ENCODE results near the gene SLC9A9. TPM values are rescaled to one million over a fixed set of nuclear protein-coding genes. Genes with fewer than 3 reads are reported as not detected.

The SLC9A9 gene
- total RNA-seq, 2 donors from 2014 or later: 4.3 to 5.2 TPM

DNA sequence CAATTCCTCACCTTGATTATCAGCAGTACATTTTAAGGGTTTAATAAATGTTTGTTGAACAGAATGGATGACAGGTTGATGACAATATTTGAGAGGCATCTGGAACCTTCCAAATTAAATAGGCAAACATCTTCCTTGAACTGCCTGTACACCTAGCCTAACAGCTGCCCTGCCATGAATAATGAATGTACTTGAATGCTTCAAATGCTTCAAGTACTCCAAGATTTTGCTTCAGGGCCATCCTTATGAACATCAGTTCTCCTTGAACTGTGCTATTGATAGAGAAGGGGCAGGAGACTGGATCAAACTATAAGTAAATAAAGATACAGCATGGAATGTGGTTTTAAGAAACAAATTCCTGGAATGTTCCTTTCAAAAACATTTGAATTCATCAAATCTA, 591.9 kb downstream of the SLC9A9 start:
- Mint-ChIP-seq H3K27me3 (ENCODE audit: low read depth) (no peaks in the 10 kb centered on the region), H3K9me3 (no peaks in the 10 kb centered on the region), H3K4me3 (no peak overlapping the region), H3K36me3 (ENCODE audit: insufficient read depth in 2 of 2) (no peaks in the 10 kb centered on the region), H3K4me1 (ENCODE audit: low read depth) (no peaks in the 10 kb centered on the region), H3K27ac (no peak overlapping the region)
- DNase-seq: no peak
- ATAC-seq (replicated peaks in 1 of 2): no peak

GRCh38 chr3:143255739-143256138, 592.5 kb downstream of the SLC9A9 start:
- Mint-ChIP-seq H3K9me3 (no peaks in the 10 kb centered on the region), H3K4me3 (no peak overlapping the region), H3K36me3 (ENCODE audit: insufficient read depth in 2 of 2) (no peaks in the 10 kb centered on the region), H3K4me1 (ENCODE audit: low read depth) (no peaks in the 10 kb centered on the region), H3K27ac (no peak overlapping the region), H3K27me3 (ENCODE audit: low read depth) (no peaks in the 10 kb centered on the region)
- ATAC-seq (replicated peaks in 1 of 2) (no peak), DNase-seq (no peak)

- DNase-seq (no peak), ATAC-seq (replicated peaks in 1 of 2) (no peak)
- no peaks in the 10 kb centered on the region for H3K36me3 Mint-ChIP-seq (ENCODE audit: insufficient read depth in 2 of 2)
- H3K4me1 Mint-ChIP-seq (ENCODE audit: low read depth): no peaks in the 10 kb centered on the region
- no peak overlapping the region for H3K4me3 Mint-ChIP-seq
- H3K9me3 Mint-ChIP-seq: peaks cover 2% of the 10 kb centered on the region in 2 donors
- H3K27me3 Mint-ChIP-seq (ENCODE audit: low read depth): no peaks in the 10 kb centered on the region
- H3K27ac Mint-ChIP-seq: no peak overlapping the region
Observed at GRCh38 chr3:143252931-143253330, 595.3 kb downstream of the SLC9A9 start.

GRCh38 chr3:143249014-143249413, 599.3 kb downstream of the SLC9A9 start:
- Mint-ChIP-seq H3K9me3 (peaks cover 2% of the 10 kb centered on the region in 2 donors), H3K4me3 (no peak overlapping the region), H3K36me3 (ENCODE audit: insufficient read depth in 2 of 2) (no peaks in the 10 kb centered on the region), H3K27ac (no peak overlapping the region), H3K4me1 (ENCODE audit: low read depth) (no peaks in the 10 kb centered on the region), H3K27me3 (ENCODE audit: low read depth) (no peaks in the 10 kb centered on the region)
- DNase-seq: no peak
- ATAC-seq (replicated peaks in 1 of 2): no peak

DNA sequence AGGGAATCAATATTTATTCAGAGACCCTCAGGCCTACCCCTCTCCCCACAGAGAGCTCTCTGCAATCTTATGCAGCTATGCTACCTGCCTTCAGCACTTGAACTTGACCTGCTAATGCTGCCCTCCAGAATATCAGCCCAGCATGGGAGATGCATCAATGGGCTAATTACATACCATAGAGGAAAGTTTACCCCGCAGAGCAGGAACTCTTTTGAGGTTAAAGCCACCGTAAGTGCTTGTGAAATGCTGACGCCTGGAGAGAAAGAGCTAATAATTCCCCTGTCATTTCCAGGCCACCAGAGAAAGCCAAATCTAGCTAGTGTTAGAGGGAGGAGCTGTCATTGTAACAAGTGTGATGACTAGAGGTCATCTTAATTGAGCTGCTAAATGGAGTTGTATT, 601.2 kb downstream of the SLC9A9 start:
- H3K27me3 Mint-ChIP-seq (ENCODE audit: low read depth): no peaks in the 10 kb centered on the region
- H3K36me3 Mint-ChIP-seq (ENCODE audit: insufficient read depth in 2 of 2): no peaks in the 10 kb centered on the region
- no peak overlapping the region for H3K27ac Mint-ChIP-seq
- H3K9me3 Mint-ChIP-seq: peaks cover 2% of the 10 kb centered on the region in 2 donors
- no peaks in the 10 kb centered on the region for H3K4me1 Mint-ChIP-seq (ENCODE audit: low read depth)
- no peak for DNase-seq
- ATAC-seq (replicated peaks in 1 of 2): no peak
- no peak overlapping the region for H3K4me3 Mint-ChIP-seq

DNA sequence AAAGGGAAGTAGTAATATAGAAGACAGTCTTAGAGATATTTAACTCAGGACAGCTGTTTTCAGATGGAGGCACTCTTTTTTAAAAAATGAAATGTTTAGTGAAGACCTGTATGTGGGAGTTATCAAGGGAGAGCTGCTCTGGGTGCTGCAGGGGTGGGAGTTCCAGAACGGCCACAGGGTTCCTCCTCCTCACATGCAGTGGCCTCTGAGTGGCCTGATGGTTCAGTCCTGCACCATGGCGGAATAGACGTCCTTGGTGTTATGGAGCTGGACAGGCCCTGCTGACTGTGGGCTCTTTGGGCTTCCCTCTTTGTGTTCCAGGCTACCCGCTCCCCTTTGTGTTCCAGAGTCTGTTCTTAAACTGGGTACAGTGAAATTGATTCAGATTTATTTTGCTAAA, 602.6 kb downstream of the SLC9A9 start:
- Mint-ChIP-seq H3K27me3 (ENCODE audit: low read depth) (no peaks in the 10 kb centered on the region), H3K27ac (no peak overlapping the region), H3K4me1 (ENCODE audit: low read depth) (no peaks in the 10 kb centered on the region), H3K36me3 (ENCODE audit: insufficient read depth in 2 of 2) (no peaks in the 10 kb centered on the region), H3K9me3 (peaks cover 2% of the 10 kb centered on the region in 2 donors), H3K4me3 (no peak overlapping the region)
- DNase-seq (no peak), ATAC-seq (replicated peaks in 1 of 2) (no peak)

DNA sequence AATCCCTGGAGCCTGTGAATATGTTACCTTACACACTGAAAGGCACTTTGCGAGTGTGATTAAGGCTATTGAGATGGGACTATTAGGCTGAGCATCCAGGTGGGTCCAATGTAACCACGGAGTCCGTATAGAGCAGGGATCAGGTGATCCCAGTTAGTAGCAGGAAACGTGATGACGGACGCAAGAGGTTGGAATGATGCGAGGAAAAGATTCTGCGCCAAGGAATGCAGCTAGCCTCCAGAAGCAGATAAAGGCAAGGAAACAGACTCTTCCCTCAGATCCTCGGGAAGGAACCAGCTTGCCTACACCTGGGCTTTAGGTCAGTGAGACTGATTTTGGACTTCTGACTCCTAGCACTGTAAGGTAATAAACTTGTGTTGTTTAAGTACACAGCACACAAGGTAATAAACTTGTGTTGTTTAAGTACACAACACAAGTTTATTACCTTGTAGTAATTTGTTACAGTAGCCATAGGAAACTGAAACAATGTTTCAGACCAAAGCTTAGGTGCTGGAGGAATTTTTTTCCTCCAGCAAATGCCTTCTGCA, 603.7 kb downstream of the SLC9A9 start:
- no peaks in the 10 kb centered on the region for H3K4me1 Mint-ChIP-seq (ENCODE audit: low read depth)
- H3K27ac Mint-ChIP-seq: no peak overlapping the region
- ATAC-seq (replicated peaks in 1 of 2) (no peak), DNase-seq (no peak)
- no peak overlapping the region for H3K4me3 Mint-ChIP-seq
- H3K9me3 Mint-ChIP-seq: no peaks in the 10 kb centered on the region
- no peaks in the 10 kb centered on the region for H3K27me3 Mint-ChIP-seq (ENCODE audit: low read depth)
- no peaks in the 10 kb centered on the region for H3K36me3 Mint-ChIP-seq (ENCODE audit: insufficient read depth in 2 of 2)

- no peaks in the 10 kb centered on the region for H3K4me1 Mint-ChIP-seq (ENCODE audit: low read depth)
- no peaks in the 10 kb centered on the region for H3K36me3 Mint-ChIP-seq (ENCODE audit: insufficient read depth in 2 of 2)
- no peak overlapping the region for H3K27ac Mint-ChIP-seq
- peaks cover 0 to 3% of the 10 kb centered on the region in 2 donors for H3K9me3 Mint-ChIP-seq
- H3K27me3 Mint-ChIP-seq (ENCODE audit: low read depth): no peaks in the 10 kb centered on the region
- no peak for ATAC-seq (replicated peaks in 1 of 2)
- no peak overlapping the region for H3K4me3 Mint-ChIP-seq
- DNase-seq: no peak
Observed at GRCh38 chr3:143243686-143244085, 604.6 kb downstream of the SLC9A9 start.

- no peak overlapping the region for H3K4me3 Mint-ChIP-seq
- H3K27ac Mint-ChIP-seq: no peak overlapping the region
- DNase-seq (no peak), ATAC-seq (replicated peaks in 1 of 2) (no peak)
- H3K27me3 Mint-ChIP-seq (ENCODE audit: low read depth): no peaks in the 10 kb centered on the region
- H3K4me1 Mint-ChIP-seq (ENCODE audit: low read depth): no peaks in the 10 kb centered on the region
- H3K9me3 Mint-ChIP-seq: peaks cover 0 to 4% of the 10 kb centered on the region in 2 donors
- H3K36me3 Mint-ChIP-seq (ENCODE audit: insufficient read depth in 2 of 2): no peaks in the 10 kb centered on the region
Observed at GRCh38 chr3:143242691-143243090, 605.6 kb downstream of the SLC9A9 start.

DNA sequence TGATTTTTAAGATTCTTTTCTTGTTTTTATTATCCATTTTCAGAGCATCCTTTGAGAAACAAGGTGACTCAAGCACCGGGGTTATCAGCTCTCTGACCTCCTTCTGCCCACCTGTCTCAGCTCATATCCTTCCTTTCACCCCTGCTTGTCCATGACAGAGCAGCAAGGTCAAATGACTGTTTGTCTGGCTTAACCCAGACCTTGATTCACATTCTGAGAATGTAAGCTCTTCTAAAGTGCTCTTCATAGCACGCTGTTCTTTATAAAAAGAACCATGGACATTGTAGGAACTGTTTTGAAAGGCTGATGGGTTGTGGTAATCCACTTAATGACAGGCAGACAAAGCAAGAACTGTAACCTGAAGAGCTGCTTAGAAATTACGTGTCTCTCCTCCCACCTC, 606.2 kb downstream of the SLC9A9 start:
- Mint-ChIP-seq H3K4me1 (ENCODE audit: low read depth) (no peaks in the 10 kb centered on the region), H3K27ac (no peak overlapping the region), H3K36me3 (ENCODE audit: insufficient read depth in 2 of 2) (no peaks in the 10 kb centered on the region), H3K9me3 (peaks cover 0 to 4% of the 10 kb centered on the region in 2 donors), H3K27me3 (ENCODE audit: low read depth) (no peaks in the 10 kb centered on the region), H3K4me3 (no peak overlapping the region)
- ATAC-seq (replicated peaks in 1 of 2): no peak
- no peak for DNase-seq

GRCh38 chr3:143241481-143241951, 606.8 kb downstream of the SLC9A9 start:
- DNase-seq (no peak), ATAC-seq (replicated peaks in 1 of 2) (no peak)
- H3K4me1 Mint-ChIP-seq (ENCODE audit: low read depth): peaks cover 5% of the 10 kb centered on the region
- peaks cover 0 to 5% of the 10 kb centered on the region in 2 donors for H3K9me3 Mint-ChIP-seq
- no peak overlapping the region for H3K4me3 Mint-ChIP-seq
- H3K27me3 Mint-ChIP-seq (ENCODE audit: low read depth): no peaks in the 10 kb centered on the region
- peaks cover 0 to 2% of the 10 kb centered on the region in 2 donors for H3K36me3 Mint-ChIP-seq (ENCODE audit: insufficient read depth in 2 of 2)
- no peak overlapping the region for H3K27ac Mint-ChIP-seq

GRCh38 chr3:143240886-143241285, 607.4 kb downstream of the SLC9A9 start:
- no peak for DNase-seq

DNA sequence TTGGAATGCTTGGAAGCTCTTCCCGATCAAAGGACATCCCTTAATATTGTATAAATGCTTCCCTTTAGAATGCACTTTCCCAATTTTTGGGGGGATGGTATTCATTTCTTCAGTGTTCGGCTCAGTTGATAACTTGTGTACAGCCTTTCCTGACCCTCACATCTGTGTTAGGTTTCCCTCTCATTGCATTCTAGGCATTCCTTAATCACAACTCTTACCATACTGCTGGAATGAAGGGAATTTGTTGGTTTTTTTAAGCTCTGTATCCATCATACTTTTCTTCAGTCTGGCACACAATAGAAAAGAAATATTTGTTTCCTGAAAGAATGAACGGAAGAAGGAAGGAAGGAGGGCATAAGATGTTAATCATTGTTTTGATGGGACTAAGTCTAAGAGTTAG, 609.2 kb downstream of the SLC9A9 start:
- H3K4me3 Mint-ChIP-seq: no peak overlapping the region
- no peak for DNase-seq
- H3K4me1 Mint-ChIP-seq (ENCODE audit: low read depth): peaks cover 6% of the 10 kb centered on the region
- peak overlapping the region; percentile 21 for H3K27ac Mint-ChIP-seq
- H3K9me3 Mint-ChIP-seq: peaks cover 0 to 5% of the 10 kb centered on the region in 2 donors
- H3K27me3 Mint-ChIP-seq (ENCODE audit: low read depth): no peaks in the 10 kb centered on the region
- ATAC-seq (replicated peaks in 1 of 2): no peak
- H3K36me3 Mint-ChIP-seq (ENCODE audit: insufficient read depth in 2 of 2): peaks cover 0 to 2% of the 10 kb centered on the region in 2 donors

More at GRCh38 chr3:143240886-143241285, 607.4 kb downstream of the SLC9A9 start:
- H3K4me1 Mint-ChIP-seq (ENCODE audit: low read depth): peaks cover 6% of the 10 kb centered on the region
- peaks cover 0 to 5% of the 10 kb centered on the region in 2 donors for H3K9me3 Mint-ChIP-seq
- no peaks in the 10 kb centered on the region for H3K27me3 Mint-ChIP-seq (ENCODE audit: low read depth)
- no peak overlapping the region for H3K4me3 Mint-ChIP-seq
- no peak overlapping the region for H3K27ac Mint-ChIP-seq
- H3K36me3 Mint-ChIP-seq (ENCODE audit: insufficient read depth in 2 of 2): peaks cover 0 to 2% of the 10 kb centered on the region in 2 donors
- no peak for ATAC-seq (replicated peaks in 1 of 2)

GRCh38 chr3:143237077-143237627, 611.1 kb downstream of the SLC9A9 start:
- ATAC-seq (replicated peaks in 1 of 2): no peak
- Mint-ChIP-seq H3K27me3 (ENCODE audit: low read depth) (no peaks in the 10 kb centered on the region), H3K4me3 (no peak overlapping the region), H3K36me3 (ENCODE audit: insufficient read depth in 2 of 2) (peaks cover 0 to 2% of the 10 kb centered on the region in 2 donors), H3K4me1 (ENCODE audit: low read depth) (peaks cover 6% of the 10 kb centered on the region), H3K27ac (no peak overlapping the region), H3K9me3 (peaks cover 0 to 5% of the 10 kb centered on the region in 2 donors)
- no peak for DNase-seq
